H9 (cell line): Measurements from ENCODE around the gene MYOF. TPM values are rescaled to one million over a fixed set of nuclear protein-coding genes. Genes with fewer than 3 reads are reported as not detected.

ENCODE experiments used
- DNase-seq: peaks from one replicate; pipeline ENCODE4 v3.0.0-alpha.2; 2017
- H2AFZ ChIP-seq: one replicate; pipeline ENCODE4 v1.6.1; 2013; ENCODE audit warnings: mild to moderate bottlenecking, low read length, control low read depth, moderate library complexity
- H2AK5ac ChIP-seq: 2 replicates; pipeline ENCODE4 v1.6.1; 2013; ENCODE audit warnings: low read length, control low read depth, mixed read lengths; ENCODE audit not compliant: insufficient read length
- H2BK120ac ChIP-seq: one replicate; pipeline ENCODE4 v1.6.1; 2013; ENCODE audit warnings: low read depth, mild to moderate bottlenecking, low read length, control low read depth, inconsistent platforms; ENCODE audit not compliant: poor library complexity, severe bottlenecking
- H2BK12ac ChIP-seq: 2 replicates; pipeline ENCODE4 v1.6.1; 2013; ENCODE audit warnings: low read length, control low read depth, mixed read lengths, low read depth; ENCODE audit not compliant: insufficient read length
- H2BK15ac ChIP-seq: 2 replicates; pipeline ENCODE4 v1.6.1; 2013; ENCODE audit warnings: low read depth, low read length, control low read depth
- H2BK20ac ChIP-seq: one replicate; pipeline ENCODE4 v1.6.1; 2013; ENCODE audit warnings: low read depth, mild to moderate bottlenecking, low read length, control low read depth, inconsistent platforms; ENCODE audit not compliant: poor library complexity, severe bottlenecking
- H2BK5ac ChIP-seq: 2 replicates; pipeline ENCODE4 v1.6.1; 2013; ENCODE audit warnings: low read length, control low read depth, mixed read lengths; ENCODE audit not compliant: insufficient read length
- H3K14ac ChIP-seq: 2 replicates; pipeline ENCODE4 v1.6.1; 2013; ENCODE audit warnings: low read length, control low read depth; ENCODE audit not compliant: insufficient read depth
- H3K18ac ChIP-seq: 2 replicates; pipeline ENCODE4 v1.6.1; 2013; ENCODE audit warnings: low read depth, mild to moderate bottlenecking, mixed read lengths, low read length, control low read depth; ENCODE audit not compliant: insufficient read length
- H3K23ac ChIP-seq: 2 replicates; pipeline ENCODE4 v1.6.1; 2013; ENCODE audit warnings: low read length, control low read depth, mixed read lengths, low read depth; ENCODE audit not compliant: insufficient read length
- H3K23me2 ChIP-seq: 2 replicates; pipeline ENCODE4 v1.6.1; 2013; ENCODE audit warnings: low read depth, mild to moderate bottlenecking, mixed read lengths, low read length, control low read depth; ENCODE audit not compliant: insufficient read length, poor library complexity, severe bottlenecking
- H3K27ac ChIP-seq: 2 replicates; pipeline ENCODE4 v1.5.1; 2013; ENCODE audit warnings: low read length, control low read depth, mixed read lengths, low read depth; ENCODE audit not compliant: insufficient read length
- H3K27me3 ChIP-seq: 2 replicates; pipeline ENCODE4 v1.6.1; 2013; ENCODE audit warnings: low read length, control low read depth, inconsistent platforms; ENCODE audit not compliant: insufficient read depth
- H3K4ac ChIP-seq: 2 replicates; pipeline ENCODE4 v1.6.1; 2013; ENCODE audit warnings: low read depth, mild to moderate bottlenecking, control low read depth, inconsistent platforms, low read length, moderate library complexity
- H3K4me1 ChIP-seq: 2 replicates; pipeline ENCODE4 v1.6.1; 2013; ENCODE audit warnings: low read length, control low read depth, inconsistent platforms; ENCODE audit not compliant: insufficient read depth
- H3K4me2 ChIP-seq: 2 replicates; pipeline ENCODE4 v1.6.1; 2013; ENCODE audit warnings: low read length, control low read depth, mixed read lengths; ENCODE audit not compliant: insufficient read length, insufficient read depth
- H3K56ac ChIP-seq: 2 replicates; pipeline ENCODE4 v1.6.1; 2013; ENCODE audit warnings: low read depth, mild to moderate bottlenecking, mixed read lengths, low read length, control low read depth; ENCODE audit not compliant: insufficient read length
- H3K79me1 ChIP-seq: 2 replicates; pipeline ENCODE4 v1.6.1; 2013; ENCODE audit warnings: low read depth, mild to moderate bottlenecking, moderate library complexity, low read length, control low read depth, inconsistent platforms; ENCODE audit not compliant: insufficient read depth, poor library complexity, severe bottlenecking
- H3K79me2 ChIP-seq: 2 replicates; pipeline ENCODE4 v1.6.1; 2013; ENCODE audit warnings: low read length, control low read depth, inconsistent platforms; ENCODE audit not compliant: insufficient read depth
- H3K9ac ChIP-seq: 2 replicates; pipeline ENCODE4 v1.6.1; 2013; ENCODE audit warnings: low read length, control low read depth, mixed read lengths; ENCODE audit not compliant: insufficient read length; ENCODE audit errors: extremely low read depth
- H3K9me3 ChIP-seq: one replicate; pipeline ENCODE4 v1.6.1; 2013; ENCODE audit warnings: low read depth, low read length, inconsistent platforms; ENCODE audit not compliant: control insufficient read depth
- H3T11ph ChIP-seq: one replicate; pipeline ENCODE4 v1.6.1; 2013; ENCODE audit warnings: mild to moderate bottlenecking, low read length, control low read depth, inconsistent platforms
- H4K20me1 ChIP-seq: one replicate; pipeline ENCODE4 v1.6.1; 2013; ENCODE audit not compliant: control insufficient read depth, insufficient read length, insufficient read depth
- H4K5ac ChIP-seq: 2 replicates; pipeline ENCODE4 v1.6.1; 2013; ENCODE audit warnings: low read depth, mild to moderate bottlenecking, mixed read lengths, low read length, control low read depth; ENCODE audit not compliant: insufficient read length
- H4K8ac ChIP-seq: replicated peaks from 2 replicates; pipeline ENCODE4 v1.6.1; 2013; ENCODE audit warnings: low read length, control low read depth, mixed read lengths, low read depth; ENCODE audit not compliant: insufficient read length
- H4K91ac ChIP-seq: 2 replicates; pipeline ENCODE4 v1.6.1; 2013; ENCODE audit warnings: low read depth, mild to moderate bottlenecking, moderate library complexity, mixed read lengths, low read length, control low read depth; ENCODE audit not compliant: insufficient read length
- H3K27ac Mint-ChIP-seq, 3 experiments: 2 replicates in 2 of 3; 3 replicates in 1 of 3; pipeline ENCODE4 v1.8.0; 2020 to 2021; ENCODE audit warnings: mixed read lengths in 3 of 3, mild to moderate bottlenecking in 1 of 3, moderate library complexity in 1 of 3
- H3K27me3 Mint-ChIP-seq: 2 replicates; pipeline ENCODE4 v1.8.0; 2021; ENCODE audit warnings: low read depth, mild to moderate bottlenecking, moderate library complexity, mixed read lengths
- H3K36me3 Mint-ChIP-seq, 3 experiments: 2 replicates in 2 of 3; 3 replicates in 1 of 3; pipeline ENCODE4 v1.8.0; 2020 to 2021; ENCODE audit warnings: low read depth in 3 of 3, mixed read lengths in 3 of 3; ENCODE audit not compliant: insufficient read depth in 1 of 3
- H3K4me1 Mint-ChIP-seq, 2 experiments: 2 replicates each; pipeline ENCODE4 v1.8.0; 2020; ENCODE audit warnings: mixed read lengths in 2 of 2
- H3K4me3 Mint-ChIP-seq, 2 experiments: 2 replicates in 1 of 2; 3 replicates in 1 of 2; pipeline ENCODE4 v1.8.0; 2020 to 2021; ENCODE audit warnings: mild to moderate bottlenecking in 2 of 2, mixed read lengths in 2 of 2, moderate library complexity in 1 of 2
- H3K9me3 Mint-ChIP-seq, 2 experiments: 2 replicates in 1 of 2; 3 replicates in 1 of 2; pipeline ENCODE4 v1.8.0; 2020; ENCODE audit warnings: mild to moderate bottlenecking in 2 of 2, mixed read lengths in 2 of 2, moderate library complexity in 1 of 2
- CTCF ChIP-seq: fragments of 200-600 bp; sonication (generic); conservative IDR thresholded peaks from 3 replicates; pipeline ENCODE4 v1.8.0; 2021; ENCODE audit warnings: antibody characterized with exemption, mild to moderate bottlenecking
- WGBS: extraction: QIAGEN DNeasy Blood & Tissue Kit; methylation state at CpG from one replicate; pipeline ENCODE4 v1.1.7; 2013; ENCODE audit warnings: missing lambda C conversion rate, low lambda C conversion rate, mixed read lengths; ENCODE audit not compliant: insufficient read length; ENCODE audit errors: extremely low coverage; 5-methylcytosine and 5-hydroxymethylcytosine counted together
- total RNA-seq: library from RNA; stranded (reverse); gene quantifications from 2 replicates; pipeline ENCODE4 v1.2.1, GENCODE V29; 2021

Gene MYOF
- total RNA-seq, 1 experiment from 2014 or later: 2.8 TPM

DNA sequence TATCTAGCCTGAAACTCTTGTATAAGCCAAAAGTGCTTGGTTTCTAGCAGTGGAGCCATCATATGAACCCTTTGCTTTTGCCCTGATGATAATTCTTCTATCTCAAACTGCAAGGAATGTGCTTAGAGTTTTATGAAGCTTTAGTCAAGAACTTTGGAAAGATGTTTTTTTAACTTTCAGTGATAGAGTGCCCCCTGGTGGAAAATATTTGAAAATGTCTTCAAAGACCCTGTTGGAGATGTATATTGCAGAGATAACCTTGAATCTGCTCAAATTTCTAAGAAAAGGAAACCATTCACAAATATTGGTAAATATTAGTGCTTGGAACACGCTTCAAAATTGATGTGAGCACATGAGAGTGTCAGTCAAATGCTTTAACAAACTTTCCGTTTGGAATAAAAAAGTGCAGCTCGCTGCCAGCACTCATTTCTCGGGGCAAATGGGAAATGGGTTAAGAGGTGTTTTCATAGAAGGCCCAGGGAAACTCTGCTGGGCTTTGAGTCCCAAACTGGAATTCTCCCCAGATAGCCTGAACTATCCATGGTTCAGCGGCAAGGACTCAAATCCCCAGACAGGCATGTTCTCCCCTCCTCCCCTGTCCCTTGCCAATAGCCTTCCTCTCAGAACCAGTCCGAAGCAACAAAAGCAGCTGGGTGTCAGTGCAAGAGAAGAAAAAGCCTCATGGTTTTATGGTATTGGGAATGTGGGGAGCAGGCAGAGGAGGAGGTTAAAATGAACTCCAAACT is 129.3 kb downstream of the MYOF start:
- H3K36me3 Mint-ChIP-seq: no peaks in the 10 kb centered on the region; a peak in 1 of 7 replicates
- no peaks in the 10 kb centered on the region for H3K23me2 ChIP-seq
- H3K4ac ChIP-seq: no peak overlapping the region
- no peak overlapping the region for H3K4me2 ChIP-seq
- no peak overlapping the region for H2AK5ac ChIP-seq
- no peak overlapping the region for H3K56ac ChIP-seq
- no peak overlapping the region for H2BK120ac ChIP-seq
- H3K79me2 ChIP-seq: no peaks in the 10 kb centered on the region
- H4K5ac ChIP-seq: no peak overlapping the region
- no peak overlapping the region for H4K91ac ChIP-seq
- TF ChIP-seq CTCF: peak; percentile 83
- no peak overlapping the region for H3K4me3 Mint-ChIP-seq
- H3K4me1 Mint-ChIP-seq: peaks cover 11 to 16% of the 10 kb centered on the region in 2 experiments
- peak overlapping the region in 2 of 3 experiments; percentile 71 to 74; a peak in 2 of 7 replicates for H3K27ac Mint-ChIP-seq
- H3K27ac ChIP-seq: no peak overlapping the region
- no peak overlapping the region for H3K14ac ChIP-seq
- no peak overlapping the region for H3K18ac ChIP-seq
- H2BK15ac ChIP-seq: no peak overlapping the region
- no peaks in the 10 kb centered on the region for H3K9me3 ChIP-seq
- no peak overlapping the region for H2BK20ac ChIP-seq
- no peaks in the 10 kb centered on the region; the same call in 1 of the 2 replicates for H3K27me3 Mint-ChIP-seq
- H2BK12ac ChIP-seq: no peak overlapping the region
- H3K79me1 ChIP-seq: no peaks in the 10 kb centered on the region
- no CpG with 5 or more reads among the region's 6 CpGs for WGBS
- H2AFZ ChIP-seq: no peak overlapping the region
- no peak overlapping the region for H4K8ac ChIP-seq
- H3K23ac ChIP-seq: no peak overlapping the region
- H3K9me3 Mint-ChIP-seq: peaks cover 0 to 2% of the 10 kb centered on the region in 2 experiments; a peak in 2 of 5 replicates
- no peaks in the 10 kb centered on the region for H4K20me1 ChIP-seq
- H3K4me1 ChIP-seq: 0 out of 2 replicates have a peak, but pooled peaks cover 4% of the 10 kb centered on the region
- H3T11ph ChIP-seq: no peak overlapping the region
- H3K9ac ChIP-seq: no peak overlapping the region
- DNase-seq: no peak
- H3K27me3 ChIP-seq: no peaks in the 10 kb centered on the region
- no peak overlapping the region for H2BK5ac ChIP-seq
